Mucosa of descending colon (tissue), 3 donors: Measurements from ENCODE around the gene PRKCE. TPM values are rescaled to one million over a fixed set of nuclear protein-coding genes. Genes with fewer than 3 reads are reported as not detected.

Experiments used
- ATAC-seq: fragments of 200-7000 bp; cut with Tn5 transposase; one replicate; pipeline ENCODE4 v1.9.1; 2020; ENCODE audit warnings: mild to moderate bottlenecking, moderate library complexity
- DNase-seq, 3 donors: peaks; one replicate each; pipeline ENCODE4 v3.0.0-alpha.2; 2020
- H3K36me3 ChIP-seq: fragments of 200-600 bp; one replicate; pipeline ENCODE4 v1.8.0; 2021; ENCODE audit warnings: low read depth, mild to moderate bottlenecking
- H3K4me1 ChIP-seq: fragments of 200-600 bp; one replicate; pipeline ENCODE4 v1.8.0; 2021; ENCODE audit warnings: low read depth, mild to moderate bottlenecking
- H3K4me3 ChIP-seq: fragments of 200-600 bp; one replicate; pipeline ENCODE4 v1.8.0; 2021; ENCODE audit warnings: mild to moderate bottlenecking
- H3K9me3 ChIP-seq: fragments of 200-600 bp; one replicate; pipeline ENCODE4 v1.8.0; 2021; ENCODE audit warnings: mild to moderate bottlenecking
- intact Hi-C, 2 donors: fragments of 100-400 bp; cut with DNase I in 1 of 2; cut with micrococcal nuclease in 1 of 2; formaldehyde crosslinking; loops; one replicate each; pipeline versions ENCODE4 v1.11.0 to v1.11.1; 2022; cut with DNase I, micrococcal nuclease
- total RNA-seq, 3 donors: library from RNA; stranded (reverse); fragmentation: NEBNext Ultra II Directional in 2 of 3; extraction: Animal tissue kit (Norgen Biotek cat#: 25700) in 2 of 3; gene quantifications; one replicate each; pipeline versions ENCODE4 v1.2.1 to v1.2.4, GENCODE V29; 2021 to 2023
- TF ChIP-seq, protein P1 (sequence below): fragments of 200-600 bp; IDR thresholded peaks from one replicate; pipeline ENCODE4 v1.8.0; 2022; ENCODE audit warnings: antibody characterized with exemption, mild to moderate bottlenecking
- donor health status: DM: no; HTN: no; CAD: no; lungs with moderate emphysema.
- donor health status: DM: no; HTN: no; CAD: no.
- donor health status: DM: no; HTN: yes; CAD: no.

The PRKCE gene
- total RNA-seq, 3 donors from 2014 or later, result 24.5 to 52.0 (median 32.7) TPM

DNA sequence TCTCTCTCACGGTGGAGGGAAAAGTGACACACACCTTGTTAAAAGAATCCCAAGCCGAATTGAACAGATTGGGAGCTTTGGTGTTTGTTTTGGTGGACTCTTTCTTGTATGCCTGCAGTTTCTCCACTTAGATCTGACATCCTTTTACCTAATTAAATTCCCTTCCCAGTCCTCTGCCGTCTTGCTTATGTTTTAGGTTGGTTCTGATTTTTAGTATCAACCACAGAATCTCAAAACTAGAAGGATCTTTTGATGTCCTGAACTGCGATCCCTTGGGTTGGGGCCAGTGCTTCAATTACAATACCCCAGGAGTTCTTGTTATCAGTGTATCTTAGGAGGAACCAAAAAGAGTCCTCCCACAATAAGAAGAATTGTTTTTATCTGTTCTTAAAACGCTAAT is 112.3 kb downstream of the PRKCE start:
- DNase-seq (no peak), ATAC-seq (no peak)
- no peaks in the 10 kb centered on the region for H3K36me3 ChIP-seq
- peaks cover 10% of the 10 kb centered on the region for H3K4me1 ChIP-seq
- TF ChIP-seq, protein P1, sequence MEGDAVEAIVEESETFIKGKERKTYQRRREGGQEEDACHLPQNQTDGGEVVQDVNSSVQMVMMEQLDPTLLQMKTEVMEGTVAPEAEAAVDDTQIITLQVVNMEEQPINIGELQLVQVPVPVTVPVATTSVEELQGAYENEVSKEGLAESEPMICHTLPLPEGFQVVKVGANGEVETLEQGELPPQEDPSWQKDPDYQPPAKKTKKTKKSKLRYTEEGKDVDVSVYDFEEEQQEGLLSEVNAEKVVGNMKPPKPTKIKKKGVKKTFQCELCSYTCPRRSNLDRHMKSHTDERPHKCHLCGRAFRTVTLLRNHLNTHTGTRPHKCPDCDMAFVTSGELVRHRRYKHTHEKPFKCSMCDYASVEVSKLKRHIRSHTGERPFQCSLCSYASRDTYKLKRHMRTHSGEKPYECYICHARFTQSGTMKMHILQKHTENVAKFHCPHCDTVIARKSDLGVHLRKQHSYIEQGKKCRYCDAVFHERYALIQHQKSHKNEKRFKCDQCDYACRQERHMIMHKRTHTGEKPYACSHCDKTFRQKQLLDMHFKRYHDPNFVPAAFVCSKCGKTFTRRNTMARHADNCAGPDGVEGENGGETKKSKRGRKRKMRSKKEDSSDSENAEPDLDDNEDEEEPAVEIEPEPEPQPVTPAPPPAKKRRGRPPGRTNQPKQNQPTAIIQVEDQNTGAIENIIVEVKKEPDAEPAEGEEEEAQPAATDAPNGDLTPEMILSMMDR, result no peak
- intact Hi-C loops, result no loop called here
- no peak overlapping the region for H3K4me3 ChIP-seq
- H3K9me3 ChIP-seq, result no peaks in the 10 kb centered on the region

DNA sequence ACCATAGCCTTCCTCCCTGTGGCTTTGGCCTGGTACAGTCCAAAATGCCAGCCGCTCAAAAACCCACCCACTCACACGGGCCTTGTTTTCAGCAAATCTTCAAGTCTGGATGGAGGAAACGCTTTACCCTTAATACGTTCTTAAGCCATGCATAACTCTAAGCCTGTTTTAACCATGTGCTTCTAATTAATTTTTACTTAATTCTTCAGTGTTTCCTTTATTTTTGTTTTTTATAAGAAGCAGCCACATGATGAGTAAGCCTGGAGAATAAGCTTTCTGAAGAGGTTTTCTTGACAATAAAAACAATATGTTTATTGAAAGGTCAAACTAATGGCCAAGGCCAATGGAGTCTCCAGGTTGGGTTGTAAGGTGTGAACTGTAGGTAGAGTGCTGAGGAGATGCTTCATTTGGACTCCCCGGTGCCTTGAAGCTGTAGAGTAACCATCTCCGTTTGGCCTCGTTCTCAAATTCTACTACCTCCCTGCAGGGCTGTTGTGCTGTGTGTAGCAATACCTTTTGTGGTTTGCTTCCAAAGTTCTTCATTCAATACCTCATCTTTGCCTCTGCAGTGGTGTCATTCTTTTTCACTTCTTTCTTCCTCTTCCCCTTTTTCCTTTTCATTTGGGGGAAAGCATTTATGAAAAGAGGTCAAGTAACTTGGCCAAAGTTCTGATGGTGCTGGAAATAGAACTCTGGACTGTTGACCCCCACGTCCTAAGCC is 113.7 kb downstream of the PRKCE start:
- peaks cover 10% of the 10 kb centered on the region for H3K4me1 ChIP-seq
- intact Hi-C loops, result no loop called here
- peak; percentile 17 for ATAC-seq

DNA sequence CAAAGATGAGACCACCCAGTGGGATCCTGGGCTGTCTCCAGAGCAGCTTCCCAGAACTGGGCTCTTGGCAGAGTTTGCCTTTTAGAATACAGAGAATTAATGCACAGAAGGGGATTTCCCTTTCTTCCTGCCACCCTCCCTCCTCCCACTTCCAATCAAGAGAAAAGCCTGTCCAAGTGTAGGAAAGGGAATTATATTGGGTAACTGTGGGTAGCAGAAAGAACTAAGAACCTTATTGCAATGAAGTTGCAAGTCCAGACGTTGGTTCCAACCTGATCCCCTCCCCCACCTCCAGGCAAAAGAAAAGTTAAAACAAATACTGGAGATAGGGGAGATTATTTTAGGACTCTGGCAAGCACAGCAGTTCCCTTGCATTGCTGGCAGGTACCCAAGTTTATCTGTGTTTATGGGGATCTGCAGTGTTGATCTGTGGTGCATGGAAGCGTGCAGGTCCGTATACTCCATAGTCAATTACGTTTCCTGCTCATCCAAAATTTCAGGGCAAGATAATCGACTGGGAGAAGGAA is 114.3 kb downstream of the PRKCE start:
- DNase-seq, result peak in 1 of 3 donors; percentile 66
- Histone ChIP-seq H3K9me3 (no peaks in the 10 kb centered on the region), H3K4me1 (peaks cover 10% of the 10 kb centered on the region), H3K36me3 (no peaks in the 10 kb centered on the region), H3K4me3 (no peak overlapping the region)
- peak; percentile 73 for ATAC-seq
- TF ChIP-seq, protein P1, result no peak
- intact Hi-C loops, result no loop called here

More for the DNA sequence above, 113.7 kb downstream of the PRKCE start:
- TF ChIP-seq, protein P1, result no peak
- no peak overlapping the region for H3K4me3 ChIP-seq
- no peaks in the 10 kb centered on the region for H3K9me3 ChIP-seq
- DNase-seq, result no peak
- no peaks in the 10 kb centered on the region for H3K36me3 ChIP-seq

DNA sequence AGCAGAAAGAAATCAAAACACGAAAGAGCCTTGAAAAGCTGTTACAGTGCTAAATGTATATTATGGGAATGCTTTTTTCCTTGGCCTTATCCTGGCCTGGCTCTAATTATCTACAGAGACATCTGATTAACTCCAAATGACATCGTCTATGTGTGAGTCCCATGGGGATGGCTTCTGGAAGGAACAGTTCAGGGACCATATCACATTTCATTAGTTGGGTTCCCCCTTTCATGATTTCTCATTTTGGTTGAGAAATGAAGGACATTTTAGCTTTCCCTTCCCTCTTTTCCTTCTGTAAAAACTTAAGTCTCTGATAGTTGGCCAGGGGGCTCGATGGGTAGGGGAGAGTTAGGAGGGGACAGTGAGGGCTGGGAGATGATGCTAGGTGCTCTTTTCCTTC is 116.7 kb downstream of the PRKCE start:
- ATAC-seq, result no peak
- DNase-seq, result no peak
- H3K4me1 ChIP-seq, result peaks cover 10% of the 10 kb centered on the region
- intact Hi-C loops, result no loop called here
- no peak overlapping the region for H3K4me3 ChIP-seq
- H3K36me3 ChIP-seq, result no peaks in the 10 kb centered on the region
- no peaks in the 10 kb centered on the region for H3K9me3 ChIP-seq
- TF ChIP-seq, protein P1, result no peak

DNA sequence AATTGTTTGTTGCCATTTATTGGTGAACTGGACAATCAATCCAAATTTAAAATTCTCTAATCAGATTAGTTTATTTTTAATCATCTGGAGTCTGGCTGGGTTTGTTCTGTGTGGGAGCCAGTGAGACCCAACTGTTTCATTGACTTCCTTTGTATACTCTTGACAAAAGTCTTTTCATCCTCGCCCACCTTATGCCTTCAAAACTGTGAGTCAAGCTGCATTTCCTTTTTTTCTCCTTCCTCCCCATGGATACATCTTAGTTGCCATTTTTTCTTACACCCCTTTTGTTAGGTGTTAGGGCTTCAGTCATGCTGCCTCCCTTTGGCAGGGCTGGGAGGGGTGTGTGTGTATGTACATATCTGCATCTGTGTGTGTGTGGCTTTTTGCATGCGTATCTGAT is 117.6 kb downstream of the PRKCE start:
- no peak overlapping the region for H3K4me3 ChIP-seq
- ATAC-seq, result no peak
- H3K36me3 ChIP-seq, result no peaks in the 10 kb centered on the region
- no peak for DNase-seq
- TF ChIP-seq, protein P1, result no peak
- H3K9me3 ChIP-seq, result no peaks in the 10 kb centered on the region
- peaks cover 10% of the 10 kb centered on the region for H3K4me1 ChIP-seq
- intact Hi-C loops, result no loop called here
